ENCODE measurements around the gene AP2B1.
"Not testable (repeated sequence)": the region's sequence is repeated elsewhere in the genome, so short reads cannot be mapped to it uniquely, and the experiment has no call there.

GRCh38 chr17:35610746-35611145 is 23.6 kb downstream of the AP2B1 start:
- TF ChIP-seq, protein P1, sequence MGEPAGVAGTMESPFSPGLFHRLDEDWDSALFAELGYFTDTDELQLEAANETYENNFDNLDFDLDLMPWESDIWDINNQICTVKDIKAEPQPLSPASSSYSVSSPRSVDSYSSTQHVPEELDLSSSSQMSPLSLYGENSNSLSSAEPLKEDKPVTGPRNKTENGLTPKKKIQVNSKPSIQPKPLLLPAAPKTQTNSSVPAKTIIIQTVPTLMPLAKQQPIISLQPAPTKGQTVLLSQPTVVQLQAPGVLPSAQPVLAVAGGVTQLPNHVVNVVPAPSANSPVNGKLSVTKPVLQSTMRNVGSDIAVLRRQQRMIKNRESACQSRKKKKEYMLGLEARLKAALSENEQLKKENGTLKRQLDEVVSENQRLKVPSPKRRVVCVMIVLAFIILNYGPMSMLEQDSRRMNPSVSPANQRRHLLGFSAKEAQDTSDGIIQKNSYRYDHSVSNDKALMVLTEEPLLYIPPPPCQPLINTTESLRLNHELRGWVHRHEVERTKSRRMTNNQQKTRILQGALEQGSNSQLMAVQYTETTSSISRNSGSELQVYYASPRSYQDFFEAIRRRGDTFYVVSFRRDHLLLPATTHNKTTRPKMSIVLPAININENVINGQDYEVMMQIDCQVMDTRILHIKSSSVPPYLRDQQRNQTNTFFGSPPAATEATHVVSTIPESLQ (CRISPR knock-in tag; IDR thresholded peaks at IDR 0.05): not testable (repeated sequence)
- not testable (repeated sequence) for TF ChIP-seq TBP (optimal IDR thresholded peaks at IDR 0.05; ENCODE audit: low read depth, low read length); ZBTB9 (CRISPR knock-in tag; IDR thresholded peaks at IDR 0.05); ZBTB1 (CRISPR knock-in tag; IDR thresholded peaks at IDR 0.05; ENCODE audit: borderline replicate concordance, low read depth); RAD21 (CRISPR knock-in tag; conservative IDR thresholded peaks at IDR 0.05 in 1 of 2, IDR thresholded peaks at IDR 0.05 in 1 of 2)

All from K562 (cell line).